ENCODE measurements around the gene DEFB123. TPM values are rescaled to one million over a fixed set of nuclear protein-coding genes. Genes with fewer than 3 reads are reported as not detected.

Gene DEFB123
- polyA plus RNA-seq, 3 donors, result not detected

- Mint-ChIP-seq H3K4me1 (no peaks in the 10 kb centered on the region), H3K36me3 (no peaks in the 10 kb centered on the region), H3K4me3 (no peak overlapping the region), H3K27ac (no peak overlapping the region), H3K9me3 (peaks cover 0 to 7% (median under 1%) of the 10 kb centered on the region in 7 donors), H3K27me3 (ENCODE audit: low read depth in 3 of 3) (peaks cover 0 to 7% (median 4%) of the 10 kb centered on the region in 3 donors)
- Histone ChIP-seq H3K4me2 (replicated peaks; ENCODE audit: extremely low read depth, low read length, poor library complexity, severe bottlenecking) (no peak overlapping the region), H3K9ac (ENCODE audit: insufficient read depth, low read length, poor library complexity, severe bottlenecking) (no peak overlapping the region), H2AFZ (ENCODE audit: insufficient read depth, low read depth, low read length, poor library complexity, severe bottlenecking) (no peak overlapping the region), H4K20me1 (ENCODE audit: insufficient read depth, low read length) (no peaks in the 10 kb centered on the region), H3K4me3 (replicated peaks in 1 of 3; ENCODE audit: low read depth in 2 of 3, low read length in 3 of 3) (no peak overlapping the region), H3K9me3 (replicated peaks in 1 of 2; ENCODE audit: control insufficient read depth in 1 of 2, insufficient read depth in 1 of 2, low read length in 2 of 2) (no peaks in the 10 kb centered on the region), H3K4me1 (ENCODE audit: control insufficient read depth in 1 of 2, insufficient read depth in 2 of 2, low read length in 2 of 2) (no peaks in the 10 kb centered on the region), H3K27ac (ENCODE audit: low read depth in 1 of 2, low read length in 2 of 2) (no peak overlapping the region), H3K27me3 (ENCODE audit: control insufficient read depth in 2 of 2, insufficient read depth in 2 of 2, low read length in 2 of 2) (peaks cover 0 to 2% of the 10 kb centered on the region in 2 donors), H3K36me3 (replicated peaks in 1 of 2; ENCODE audit: control insufficient read depth in 1 of 2, insufficient read depth in 2 of 2, low read length in 2 of 2) (no peaks in the 10 kb centered on the region), H3K79me2 (ENCODE audit: insufficient read depth, low read length) (no peaks in the 10 kb centered on the region)
- 83% methylated on average over 2 of the region's 6 CpGs for WGBS (ENCODE audit: insufficient coverage)
- no peak for TF ChIP-seq CTCF (IDR thresholded peaks at IDR 0.05)
- DNase-seq, result no peak
- intact Hi-C loops (cut with micrococcal nuclease), result no loop called here
These were observed 26.1 kb upstream of the DEFB123 start for GRCh38 chr20:31414381-31414780.

- intact Hi-C loops (cut with micrococcal nuclease), result no loop called here
- Histone ChIP-seq H3K4me3 (replicated peaks in 1 of 3; ENCODE audit: low read depth in 2 of 3, low read length in 3 of 3) (no peak overlapping the region), H3K4me1 (ENCODE audit: control insufficient read depth in 1 of 2, insufficient read depth in 2 of 2, low read length in 2 of 2) (no peaks in the 10 kb centered on the region), H2AFZ (ENCODE audit: insufficient read depth, low read depth, low read length, poor library complexity, severe bottlenecking) (no peak overlapping the region), H4K20me1 (ENCODE audit: insufficient read depth, low read length) (no peaks in the 10 kb centered on the region), H3K9ac (ENCODE audit: insufficient read depth, low read length, poor library complexity, severe bottlenecking) (no peak overlapping the region), H3K9me3 (replicated peaks in 1 of 2; ENCODE audit: control insufficient read depth in 1 of 2, insufficient read depth in 1 of 2, low read length in 2 of 2) (no peaks in the 10 kb centered on the region), H3K4me2 (replicated peaks; ENCODE audit: extremely low read depth, low read length, poor library complexity, severe bottlenecking) (no peak overlapping the region), H3K27me3 (ENCODE audit: control insufficient read depth in 2 of 2, insufficient read depth in 2 of 2, low read length in 2 of 2) (peaks cover 0 to 2% of the 10 kb centered on the region in 2 donors), H3K79me2 (ENCODE audit: insufficient read depth, low read length) (no peaks in the 10 kb centered on the region), H3K36me3 (replicated peaks in 1 of 2; ENCODE audit: control insufficient read depth in 1 of 2, insufficient read depth in 2 of 2, low read length in 2 of 2) (no peaks in the 10 kb centered on the region), H3K27ac (ENCODE audit: low read depth in 1 of 2, low read length in 2 of 2) (no peak overlapping the region)
- Mint-ChIP-seq H3K27me3 (ENCODE audit: low read depth in 3 of 3) (peaks cover 0 to 6% (median 0%) of the 10 kb centered on the region in 3 donors), H3K4me1 (no peaks in the 10 kb centered on the region), H3K27ac (no peak overlapping the region), H3K9me3 (peaks cover 0 to 8% (median 0%) of the 10 kb centered on the region in 7 donors), H3K36me3 (no peaks in the 10 kb centered on the region), H3K4me3 (no peak overlapping the region)
- DNase-seq, result no peak
- no peak for TF ChIP-seq CTCF (IDR thresholded peaks at IDR 0.05)
- WGBS (ENCODE audit: insufficient coverage), result no CpG with 5 or more reads among the region's 2 CpGs
These were observed 24.8 kb upstream of the DEFB123 start for GRCh38 chr20:31415653-31416052.

Measured in CD14-positive monocyte (primary cell).